OCI-LY3 (cell line): ENCODE data around the gene PKD2L2.
A peak's percentile ranks its signal among the peaks of the same experiment; 100 is the strongest.
"Not testable (repeated sequence)": the region's sequence is repeated elsewhere in the genome, so short reads cannot be mapped to it uniquely, and the experiment has no call there.

Experiments
- H2AFZ ChIP-seq: fragments of 200-600, 300-600 bp; shearing (Covaris generic); 2 replicates; pipeline ENCODE4 v1.6.0; 2014; ENCODE audit warnings: antibody characterized with exemption, low read depth, low read length
- H3K27ac ChIP-seq: fragments of 200-600, 300-600 bp; sonication (generic); 2 replicates; pipeline ENCODE4 v1.5.1; 2014; ENCODE audit warnings: mild to moderate bottlenecking, low read length, moderate library complexity, mixed read lengths
- H3K27me3 ChIP-seq: fragments of 200-600, 300-600 bp; sonication (generic); 2 replicates; pipeline ENCODE4 v1.6.1; 2014; ENCODE audit warnings: low read depth, low read length, mixed read lengths
- H3K36me3 ChIP-seq: fragments of 200-600, 300-600 bp; sonication (generic); replicated peaks from 2 replicates; pipeline ENCODE3; 2014; ENCODE audit warnings: low read depth, low read length, mixed read lengths
- H3K4me1 ChIP-seq: fragments of 300-600, 200-600 bp; sonication (generic); 2 replicates; pipeline ENCODE4 v1.6.1; 2014; ENCODE audit warnings: low read length, mixed read lengths
- H3K4me2 ChIP-seq: fragments of 200-600, 300-600 bp; sonication (generic); 2 replicates; pipeline ENCODE4 v1.6.1; 2014; ENCODE audit warnings: low read length, mixed read lengths
- H3K4me3 ChIP-seq: fragments of 300-600, 200-600 bp; sonication (generic); 2 replicates; pipeline ENCODE4 v1.5.1; 2014; ENCODE audit warnings: antibody characterized with exemption, mild to moderate bottlenecking, low read length, moderate library complexity
- H3K79me2 ChIP-seq: fragments of 300-600, 200-600 bp; shearing (Covaris generic); 2 replicates; pipeline ENCODE4 v1.6.1; 2014; ENCODE audit warnings: mild to moderate bottlenecking, low read length, mixed read lengths
- H3K9ac ChIP-seq: fragments of 300-600, 200-600 bp; shearing (Covaris generic); 2 replicates; pipeline ENCODE4 v1.6.0; 2014; ENCODE audit warnings: mild to moderate bottlenecking, low read length, moderate library complexity
- H3K9me3 ChIP-seq: fragments of 200-600, 300-600 bp; shearing (Covaris generic); 2 replicates; pipeline ENCODE4 v1.6.1; 2014; ENCODE audit warnings: low read length, mixed read lengths; ENCODE audit not compliant: insufficient read depth
- H4K20me1 ChIP-seq: fragments of 200-600, 300-600 bp; sonication (generic); 2 replicates; pipeline ENCODE4 v1.6.1; 2016; ENCODE audit warnings: low read length, mixed read lengths; ENCODE audit not compliant: insufficient read depth
- EZH2phosphoT487 ChIP-seq: fragments of 200-600 bp; shearing (Covaris generic); IDR thresholded peaks from 2 replicates; pipeline ENCODE4 v1.6.1; 2018; ENCODE audit warnings: antibody characterized with exemption, mixed run types, low read depth
- TF ChIP-seq, protein P1 (sequence below): fragments of 200-600, 300-600 bp; sonication (generic); IDR thresholded peaks from 2 replicates; pipeline ENCODE4 v1.5.1; 2014; ENCODE audit warnings: antibody characterized with exemption, low read length, low read depth

The PKD2L2 gene

DNA sequence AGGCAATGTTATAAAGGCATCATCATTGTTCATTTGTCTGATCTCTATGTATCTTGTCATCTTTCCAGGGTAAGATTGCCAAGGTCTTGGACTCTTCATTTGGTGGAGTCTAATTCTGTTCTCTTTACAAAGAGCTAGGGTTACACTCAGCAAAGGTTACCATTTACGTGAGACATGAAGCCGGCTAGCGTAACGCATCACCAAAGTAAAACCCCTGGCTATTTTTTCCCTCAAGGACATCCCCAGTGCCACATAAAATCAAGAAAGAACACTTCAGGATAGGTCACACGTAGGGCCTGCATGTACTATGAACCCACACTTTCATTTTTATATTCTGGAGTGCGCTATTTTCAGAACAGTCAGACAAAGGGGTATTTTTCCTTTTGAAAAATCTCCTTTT, 41.6 kb upstream of the PKD2L2 start:
- H4K20me1 ChIP-seq: no peaks in the 10 kb centered on the region
- H3K27ac ChIP-seq: no peak overlapping the region
- no peaks in the 10 kb centered on the region for H3K4me1 ChIP-seq
- H3K9me3 ChIP-seq: no peaks in the 10 kb centered on the region
- H2AFZ ChIP-seq: no peak overlapping the region
- H3K4me3 ChIP-seq: no peak overlapping the region
- no peaks in the 10 kb centered on the region for H3K36me3 ChIP-seq
- H3K79me2 ChIP-seq: no peaks in the 10 kb centered on the region
- TF ChIP-seq EZH2phosphoT487: no peak
- TF ChIP-seq, protein P1, sequence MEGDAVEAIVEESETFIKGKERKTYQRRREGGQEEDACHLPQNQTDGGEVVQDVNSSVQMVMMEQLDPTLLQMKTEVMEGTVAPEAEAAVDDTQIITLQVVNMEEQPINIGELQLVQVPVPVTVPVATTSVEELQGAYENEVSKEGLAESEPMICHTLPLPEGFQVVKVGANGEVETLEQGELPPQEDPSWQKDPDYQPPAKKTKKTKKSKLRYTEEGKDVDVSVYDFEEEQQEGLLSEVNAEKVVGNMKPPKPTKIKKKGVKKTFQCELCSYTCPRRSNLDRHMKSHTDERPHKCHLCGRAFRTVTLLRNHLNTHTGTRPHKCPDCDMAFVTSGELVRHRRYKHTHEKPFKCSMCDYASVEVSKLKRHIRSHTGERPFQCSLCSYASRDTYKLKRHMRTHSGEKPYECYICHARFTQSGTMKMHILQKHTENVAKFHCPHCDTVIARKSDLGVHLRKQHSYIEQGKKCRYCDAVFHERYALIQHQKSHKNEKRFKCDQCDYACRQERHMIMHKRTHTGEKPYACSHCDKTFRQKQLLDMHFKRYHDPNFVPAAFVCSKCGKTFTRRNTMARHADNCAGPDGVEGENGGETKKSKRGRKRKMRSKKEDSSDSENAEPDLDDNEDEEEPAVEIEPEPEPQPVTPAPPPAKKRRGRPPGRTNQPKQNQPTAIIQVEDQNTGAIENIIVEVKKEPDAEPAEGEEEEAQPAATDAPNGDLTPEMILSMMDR: no peak
- no peak overlapping the region for H3K9ac ChIP-seq
- H3K27me3 ChIP-seq: no peaks in the 10 kb centered on the region
- H3K4me2 ChIP-seq: no peak overlapping the region

DNA sequence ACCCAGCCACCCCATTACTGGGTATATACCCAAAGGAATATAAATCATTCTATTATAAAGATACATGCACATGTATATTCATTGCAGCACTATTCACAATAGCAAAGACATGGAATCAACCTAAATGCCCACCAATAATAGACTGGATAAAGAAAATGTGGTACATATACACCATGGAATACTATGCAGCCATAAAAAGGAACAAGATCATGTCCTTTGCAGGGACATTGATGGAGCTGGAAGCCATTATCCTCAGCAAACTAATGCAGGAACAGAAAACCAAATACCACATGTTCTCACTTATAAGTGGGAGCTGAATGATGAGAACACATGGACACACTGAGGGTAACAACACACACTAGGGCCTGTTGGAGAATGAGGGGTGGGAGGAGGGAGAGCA, 36.1 kb upstream of the PKD2L2 start:
- H3K9ac ChIP-seq, H4K20me1 ChIP-seq: not testable (repeated sequence)

DNA sequence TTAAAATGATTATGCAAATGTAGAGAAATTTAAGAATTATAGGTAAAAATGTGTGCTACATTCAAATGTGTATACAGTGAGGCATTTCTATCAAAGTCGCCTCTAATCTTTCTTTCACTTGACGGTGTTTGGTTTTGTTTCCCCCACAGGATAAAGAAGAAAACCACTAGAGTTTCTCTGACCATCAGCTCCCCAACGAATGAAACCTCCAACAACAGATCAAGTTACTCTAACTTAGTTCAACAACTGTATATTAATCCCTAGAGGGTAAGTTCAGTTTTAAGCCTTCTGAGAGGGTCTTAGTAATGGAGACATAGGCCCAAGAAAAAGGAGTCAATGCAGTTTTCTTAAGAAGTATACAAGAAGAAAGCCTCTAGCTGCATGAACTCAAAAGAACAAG, 33.1 kb upstream of the PKD2L2 start:
- H3K4me3 ChIP-seq: no peak overlapping the region
- peaks cover 20% of the 10 kb centered on the region for H3K4me1 ChIP-seq
- H3K9ac ChIP-seq: no peak overlapping the region
- H3K36me3 ChIP-seq: no peaks in the 10 kb centered on the region
- TF ChIP-seq EZH2phosphoT487: no peak
- TF ChIP-seq, protein P1: no peak
- H3K79me2 ChIP-seq: no peaks in the 10 kb centered on the region
- no peak overlapping the region for H3K27ac ChIP-seq
- H3K27me3 ChIP-seq: no peaks in the 10 kb centered on the region
- H4K20me1 ChIP-seq: no peaks in the 10 kb centered on the region
- H3K9me3 ChIP-seq: no peaks in the 10 kb centered on the region
- no peak overlapping the region for H3K4me2 ChIP-seq
- no peak overlapping the region for H2AFZ ChIP-seq

More for the DNA sequence above, 36.1 kb upstream of the PKD2L2 start:
- not testable (repeated sequence) for H3K27me3 ChIP-seq, H3K36me3 ChIP-seq, H3K9me3 ChIP-seq, H3K27ac ChIP-seq, H2AFZ ChIP-seq, H3K4me2 ChIP-seq, H3K79me2 ChIP-seq, H3K4me3 ChIP-seq
- peaks cover 13% of the 10 kb centered on the region for H3K4me1 ChIP-seq

DNA sequence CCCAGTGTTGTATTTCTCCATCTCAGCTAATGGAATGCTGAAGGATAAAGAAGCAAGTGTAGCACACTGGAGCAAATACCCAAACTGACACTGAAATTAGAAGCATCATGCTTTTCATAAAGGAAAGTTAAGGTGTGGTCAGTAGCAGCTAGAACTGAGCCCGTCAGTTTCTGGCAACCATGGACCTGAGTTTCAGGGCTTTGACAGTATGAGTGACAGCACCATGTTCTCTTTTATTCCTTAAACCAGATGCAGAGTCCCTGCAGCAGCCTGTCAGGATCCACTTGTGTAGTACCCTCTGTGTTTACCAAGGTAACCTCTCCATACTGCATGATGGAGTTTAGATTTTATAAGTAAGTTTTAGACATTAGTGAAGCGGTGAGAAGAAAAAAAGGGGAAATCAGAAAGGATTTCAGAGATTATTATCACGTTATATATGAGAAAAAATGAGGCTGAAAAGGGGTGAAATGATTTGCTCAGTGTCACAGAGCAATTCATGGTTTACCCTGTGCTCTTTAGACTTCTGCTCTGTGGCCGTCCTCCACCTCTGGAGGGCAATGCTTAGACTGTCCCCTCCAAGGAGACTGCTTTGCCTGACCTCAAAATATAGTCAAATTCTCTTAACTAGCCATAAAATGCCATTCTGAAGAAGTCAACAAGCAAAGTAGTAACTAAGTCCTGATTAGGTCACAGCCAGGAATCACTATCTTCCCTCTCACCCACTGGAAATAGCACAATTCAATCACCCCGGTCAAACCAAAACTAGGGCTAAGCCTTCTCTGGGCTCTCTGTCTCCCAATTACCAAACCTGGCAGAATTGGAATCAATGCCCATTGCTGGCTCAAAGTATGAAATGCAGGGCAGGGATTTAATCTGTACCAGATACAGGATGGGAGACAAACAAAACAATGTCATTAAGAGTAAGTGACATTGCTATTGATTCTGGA, 32.1 kb upstream of the PKD2L2 start:
- H3K9ac ChIP-seq: no peak overlapping the region
- no peaks in the 10 kb centered on the region for H3K36me3 ChIP-seq
- no peak for TF ChIP-seq EZH2phosphoT487
- TF ChIP-seq, protein P1: no peak
- H2AFZ ChIP-seq: no peak overlapping the region
- peaks cover 20% of the 10 kb centered on the region for H3K4me1 ChIP-seq
- H3K79me2 ChIP-seq: no peaks in the 10 kb centered on the region
- no peaks in the 10 kb centered on the region for H4K20me1 ChIP-seq
- H3K27me3 ChIP-seq: no peaks in the 10 kb centered on the region
- H3K4me2 ChIP-seq: peak overlapping the region; percentile 67; the same call in 1 of the 2 replicates
- H3K9me3 ChIP-seq: no peaks in the 10 kb centered on the region
- H3K27ac ChIP-seq: no peak overlapping the region
- no peak overlapping the region for H3K4me3 ChIP-seq
